ENCODE results near the gene NET1.

Gene NET1

DNA sequence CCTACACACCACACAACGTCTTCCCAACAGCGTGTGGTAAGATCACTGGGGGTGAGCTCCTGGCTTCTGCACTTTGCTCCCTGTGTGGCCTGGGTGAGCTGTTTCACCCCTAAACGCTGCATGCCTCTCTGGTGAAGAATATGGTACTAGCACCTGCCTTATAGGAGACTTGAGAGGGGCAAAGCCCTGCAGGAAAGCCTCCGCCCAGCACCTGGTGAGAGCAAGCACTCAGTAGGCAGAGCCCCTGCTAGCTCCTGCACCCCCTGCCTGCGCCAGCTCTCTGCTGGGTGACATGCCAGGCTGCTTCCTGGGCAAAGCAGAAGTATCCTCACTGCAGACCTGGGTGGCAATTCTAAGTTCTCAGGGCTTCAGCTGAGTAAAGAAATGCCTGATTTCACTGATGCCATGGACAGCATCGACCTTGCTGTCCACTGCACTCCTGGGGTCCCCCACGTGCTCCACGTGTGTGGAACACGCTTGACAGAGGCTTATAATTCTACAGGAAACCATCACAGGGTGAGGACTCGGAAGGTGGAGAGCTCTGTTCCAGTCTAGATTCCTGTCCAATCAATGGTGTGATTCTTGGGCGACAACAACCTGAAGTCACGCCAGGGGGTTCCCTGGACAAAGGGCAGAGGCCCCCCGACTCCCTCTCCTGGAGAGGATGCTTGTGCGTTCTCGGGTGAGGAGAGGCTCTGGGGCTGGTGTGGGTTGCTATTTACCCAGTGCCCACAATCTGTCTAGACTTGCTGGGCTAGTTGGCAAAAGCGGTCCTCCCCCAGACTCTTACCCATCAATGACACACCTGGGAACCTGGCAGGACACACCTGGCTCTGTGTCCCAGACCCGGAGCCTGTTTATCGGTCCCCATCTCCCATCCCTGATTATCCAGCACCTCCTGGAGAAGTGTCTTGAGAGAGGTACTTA lies 92.1 kb downstream of the NET1 start:
- DNase-seq: peak; percentile 60

DNA sequence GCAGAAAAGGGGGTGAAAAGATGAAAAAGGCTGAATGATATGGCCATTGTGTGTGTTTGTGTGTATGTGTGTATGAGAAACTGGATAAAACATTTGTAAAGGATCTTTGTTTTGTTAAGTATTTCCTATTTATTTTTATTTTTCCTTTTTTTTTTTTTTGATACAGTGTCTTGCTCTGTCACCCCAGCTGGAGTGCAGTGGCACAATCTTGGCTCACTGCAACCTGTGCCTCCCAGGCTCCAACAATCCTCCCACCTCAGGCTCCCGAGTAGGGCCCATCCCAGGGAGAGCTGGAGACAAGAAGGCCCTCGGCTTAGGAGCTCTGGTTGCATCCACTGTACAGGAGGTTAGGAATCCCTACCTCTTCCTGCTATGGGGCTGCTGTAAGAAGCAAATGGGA lies 93.9 kb downstream of the NET1 start:
- DNase-seq: no peak

DNA sequence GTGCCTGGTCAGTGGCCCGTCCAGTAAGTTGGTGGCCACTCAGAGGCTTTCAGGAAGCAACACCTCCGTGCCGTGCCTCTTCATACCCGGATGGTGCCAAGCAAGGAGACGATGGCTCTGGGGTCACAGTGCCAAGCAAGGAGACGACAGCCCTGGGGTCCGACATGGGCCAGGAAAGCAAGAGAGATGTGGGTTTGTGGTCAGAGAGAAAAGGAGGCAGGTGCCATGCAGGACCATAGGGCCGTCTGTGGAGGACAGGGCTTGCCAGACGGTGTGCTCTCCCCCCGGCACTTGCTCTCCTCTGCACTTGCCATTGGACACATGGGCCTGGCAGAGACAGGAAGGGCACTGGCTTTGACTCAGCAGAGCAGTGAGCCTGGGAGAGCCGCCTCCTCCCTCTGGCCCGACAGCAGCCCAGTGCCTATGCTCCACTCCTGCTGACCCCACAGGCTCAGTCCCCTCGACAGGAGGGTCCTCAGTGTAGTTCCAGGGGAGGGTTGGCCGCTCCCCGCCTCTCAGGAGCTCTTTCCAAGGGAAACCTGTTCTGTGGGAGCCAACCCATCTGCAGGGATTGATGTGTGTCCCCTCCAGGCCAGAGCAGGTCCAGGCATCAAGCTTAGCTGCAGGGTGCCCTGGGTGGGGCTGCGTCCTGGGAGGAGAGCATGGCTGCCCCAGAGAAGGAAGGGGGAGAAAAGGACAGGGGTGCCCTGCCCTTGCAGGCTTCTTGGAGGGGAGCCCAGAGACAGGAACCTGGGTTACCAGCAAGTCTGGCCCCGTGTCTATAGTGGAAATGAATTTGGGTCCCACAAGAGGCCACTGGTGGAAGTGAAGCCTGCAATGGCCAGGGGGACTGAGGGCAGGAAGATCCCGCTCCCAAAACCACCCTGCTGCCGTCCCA lies 94.6 kb downstream of the NET1 start:
- no peak for DNase-seq

DNA sequence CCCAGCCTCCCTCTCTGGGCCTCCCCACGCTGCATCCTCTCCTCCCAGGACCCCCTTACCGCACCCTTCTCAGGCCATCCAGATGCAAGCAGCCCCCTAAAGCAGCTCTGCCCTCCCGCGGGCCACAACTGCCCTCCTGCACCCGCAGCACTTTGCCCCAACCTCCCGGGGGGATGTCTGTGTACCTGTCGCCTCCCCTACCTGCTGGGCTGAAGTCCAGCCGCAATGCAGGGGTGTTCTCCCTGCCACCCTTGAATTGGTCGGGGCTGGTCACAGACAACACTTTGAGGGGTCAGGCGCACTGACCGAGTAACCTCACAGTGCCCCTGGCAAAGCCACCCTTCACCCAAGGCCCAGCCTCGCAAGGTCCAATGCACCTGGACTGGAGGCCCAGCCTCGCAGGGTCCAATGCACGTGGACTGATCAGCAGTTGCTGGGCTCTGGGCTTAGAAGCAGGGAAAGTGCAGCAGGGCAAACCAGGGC lies 95.3 kb downstream of the NET1 start:
- DNase-seq: no peak

DNA sequence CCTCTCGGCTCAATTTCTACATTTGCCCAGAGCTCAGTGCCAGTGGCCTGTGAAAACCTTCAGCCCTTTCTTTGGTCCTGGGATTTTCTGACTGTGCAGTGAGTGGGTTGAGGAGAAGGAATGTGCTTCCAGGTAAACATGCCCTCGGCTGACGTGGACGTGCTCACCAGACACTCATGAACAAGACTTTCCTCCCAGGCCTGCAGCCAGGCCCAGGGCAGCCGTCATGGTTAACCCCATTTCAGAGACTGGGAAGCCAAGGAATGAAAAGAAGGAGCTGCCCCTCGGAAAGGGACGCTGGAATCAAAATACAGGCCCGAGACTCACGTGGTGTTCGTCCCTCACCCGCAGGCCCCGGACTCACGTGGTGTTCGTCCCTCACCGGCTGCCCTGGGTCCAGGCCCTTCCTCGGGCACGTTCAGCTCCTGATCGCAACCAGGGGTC lies 95.8 kb downstream of the NET1 start:
- DNase-seq: no peak
